SHP77 treated with DMSO at 0.1 percent for 48 hours (cell line): ENCODE data around the gene SPATA31D3.
"Not testable (repeated sequence)": the region's sequence is repeated elsewhere in the genome, so short reads cannot be mapped to it uniquely, and the experiment has no call there.

Experiments used
- DNase-seq: peaks from one replicate; lab custom pipeline; 2025; lab: John Stamatoyannopoulos, UW

The SPATA31D3 gene

DNA sequence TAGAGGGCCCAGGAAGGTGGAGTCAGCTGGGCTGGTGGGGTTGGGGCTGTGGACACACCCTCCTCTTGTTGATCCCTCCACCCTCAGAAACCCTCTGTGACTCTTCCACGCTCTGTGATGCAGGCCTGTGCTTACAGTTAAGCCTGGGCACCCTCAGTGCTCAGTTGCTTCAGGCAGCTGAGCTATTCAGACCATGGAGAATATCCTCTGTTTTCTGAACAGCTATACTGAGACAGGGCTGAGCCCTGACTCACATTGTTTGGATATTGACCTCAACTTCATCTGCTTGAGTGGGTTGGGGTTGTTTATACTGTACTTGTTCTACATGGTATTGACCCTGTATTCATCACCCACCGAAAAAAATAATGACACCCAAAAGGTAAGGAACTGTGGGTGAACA, at the start of gene SPATA31D3:
Gene SPATA31D3, plus strand, starts transcription at position 108 of the 400 bp plus-strand sequence. Its CDS starts 86 bp downstream, at position 194.
- not testable (repeated sequence) for DNase-seq

DNA sequence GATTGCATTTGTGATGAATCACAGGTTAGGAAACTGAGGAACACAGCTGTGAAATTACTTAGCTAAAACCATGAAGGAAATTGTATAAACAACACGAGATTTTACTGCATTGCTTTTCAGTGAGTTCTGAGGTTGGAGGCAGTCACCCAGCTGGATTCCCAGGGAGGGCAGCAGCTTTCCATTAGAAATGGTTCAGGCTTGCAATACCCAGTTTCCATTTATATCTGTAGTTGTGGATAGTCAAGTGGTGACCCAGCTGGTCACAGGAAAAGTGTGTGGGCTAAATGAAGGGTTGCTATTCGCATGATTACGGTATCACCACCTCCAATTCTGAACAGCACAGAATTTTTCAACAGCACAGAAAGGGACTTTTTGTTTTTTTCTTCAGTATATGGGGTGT, 49.4 kb upstream of the SPATA31D3 start:
- DNase-seq = no peak

- no peak for DNase-seq
These were observed 48.4 kb upstream of the SPATA31D3 start for GRCh38 chr9:81894891-81895290.

- DNase-seq = no peak
These were observed 47.2 kb upstream of the SPATA31D3 start for GRCh38 chr9:81896070-81896469.

- DNase-seq = no peak
These were observed 44.4 kb upstream of the SPATA31D3 start for GRCh38 chr9:81898851-81899250.

GRCh38 chr9:81902196-81902595, 41.1 kb upstream of the SPATA31D3 start:
- no peak for DNase-seq

- no peak for DNase-seq
These were observed 40.7 kb upstream of the SPATA31D3 start for GRCh38 chr9:81902626-81903025.

DNA sequence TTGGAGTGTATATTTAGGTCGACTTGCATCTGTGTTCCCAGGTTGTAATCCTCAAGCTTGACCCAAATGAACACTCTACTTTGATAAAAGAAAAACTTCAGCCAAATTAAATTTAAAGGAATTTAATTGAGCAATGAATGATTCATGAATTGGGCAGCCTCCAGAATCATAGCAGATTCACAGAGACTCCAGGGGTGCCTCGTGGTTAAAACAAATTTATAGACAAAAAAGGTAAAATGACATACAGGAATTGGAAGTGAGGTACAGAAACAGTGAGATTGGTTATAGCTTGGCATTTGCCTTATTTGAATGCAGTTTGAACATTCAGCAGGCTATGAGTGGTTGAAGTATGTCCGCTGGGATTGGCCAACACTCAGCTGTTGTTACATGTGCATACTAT, 36.6 kb upstream of the SPATA31D3 start:
- no peak for DNase-seq

DNA sequence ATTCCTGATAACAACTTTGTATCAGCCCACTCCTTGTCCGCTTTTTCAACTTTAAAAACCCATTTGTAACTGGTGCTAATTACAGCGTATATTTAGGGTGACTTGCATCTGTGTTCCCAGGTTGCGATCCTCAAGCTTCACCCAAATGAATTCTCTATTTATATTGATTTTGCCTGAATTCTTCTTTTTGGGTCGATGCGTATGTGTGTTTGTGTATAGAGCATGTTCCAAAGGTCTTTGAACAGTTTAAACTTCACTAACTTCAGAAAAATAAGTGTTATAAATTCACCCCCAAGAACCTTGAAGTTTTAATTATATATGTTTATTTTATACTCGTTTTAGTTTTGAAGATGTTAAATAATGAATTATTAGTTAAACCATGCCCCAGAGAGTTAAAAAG, 31.2 kb upstream of the SPATA31D3 start:
- no peak for DNase-seq

DNA sequence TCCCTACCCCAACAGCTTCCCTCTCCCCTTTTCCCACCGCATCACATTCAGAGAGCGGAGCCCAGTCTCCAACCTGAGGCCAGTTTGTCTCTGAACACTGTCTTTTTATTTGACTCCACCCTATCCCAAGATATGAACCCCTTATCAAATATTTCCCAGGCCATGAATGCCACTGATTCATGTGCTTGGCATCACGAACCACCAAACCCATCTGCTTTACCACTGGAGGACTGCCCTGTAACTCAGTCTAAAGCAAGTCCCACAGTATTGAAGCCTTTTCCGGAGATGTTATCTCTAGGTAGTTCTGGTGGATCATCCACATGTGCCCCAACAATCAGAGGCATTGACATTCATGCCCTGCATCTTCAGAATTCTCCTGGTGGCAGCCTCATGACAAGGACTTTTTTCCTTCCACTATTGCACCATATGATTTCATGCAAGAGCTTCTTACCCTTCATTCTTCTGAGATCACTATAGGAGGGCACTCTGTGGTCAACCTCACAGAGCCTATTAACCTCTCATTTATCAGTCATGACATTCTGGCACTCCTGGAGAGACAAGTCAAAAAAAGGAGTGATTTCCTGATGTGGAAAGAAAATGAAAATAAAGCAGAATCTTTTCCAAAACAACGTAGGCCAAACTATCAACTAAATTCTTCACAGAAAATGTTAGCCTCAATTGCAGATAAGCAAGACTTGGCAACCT, 27.3 kb upstream of the SPATA31D3 start:
- DNase-seq = no peak

- DNase-seq = not testable (repeated sequence)
These were observed 24.8 kb upstream of the SPATA31D3 start for GRCh38 chr9:81918507-81918906.

DNA sequence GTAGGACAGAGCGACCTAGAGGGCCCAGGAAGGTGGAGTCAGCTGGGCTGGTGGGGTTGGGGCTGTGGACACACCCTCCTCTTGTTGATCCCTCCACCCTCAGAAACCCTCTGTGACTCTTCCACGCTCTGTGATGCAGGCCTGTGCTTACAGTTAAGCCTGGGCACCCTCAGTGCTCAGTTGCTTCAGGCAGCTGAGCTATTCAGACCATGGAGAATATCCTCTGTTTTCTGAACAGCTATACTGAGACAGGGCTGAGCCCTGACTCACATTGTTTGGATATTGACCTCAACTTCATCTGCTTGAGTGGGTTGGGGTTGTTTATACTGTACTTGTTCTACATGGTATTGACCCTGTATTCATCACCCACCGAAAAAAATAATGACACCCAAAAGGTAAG, 15.0 kb upstream of the SPATA31D3 start, which contains the start of gene SPATA31D4:
Gene SPATA31D4, plus strand, starts transcription at position 124 of the 400 bp plus-strand sequence. Its CDS starts 86 bp downstream, at position 210.
- not testable (repeated sequence) for DNase-seq

DNA sequence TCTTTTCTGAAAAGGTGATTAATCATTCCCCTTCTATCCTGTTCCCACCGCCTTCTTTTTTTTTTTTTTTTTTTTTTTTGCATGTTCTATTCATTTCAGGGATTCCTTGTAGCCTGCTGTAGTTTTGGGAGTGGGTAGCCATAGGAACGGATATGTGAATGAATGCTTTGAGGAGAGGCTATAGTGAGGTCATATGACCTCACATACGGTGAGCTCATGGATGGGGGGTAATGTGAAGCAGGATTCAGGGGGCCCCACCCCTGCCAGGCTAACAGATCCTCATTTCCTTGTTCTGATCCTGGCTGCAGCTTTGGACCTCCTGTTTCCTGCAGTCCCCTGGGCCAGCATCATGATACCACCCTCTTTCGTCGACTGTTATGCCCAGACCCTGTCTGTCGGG, 13.2 kb upstream of the SPATA31D3 start:
- DNase-seq = not testable (repeated sequence)

GRCh38 chr9:81933547-81933946, 9.8 kb upstream of the SPATA31D3 start:
- DNase-seq = not testable (repeated sequence)

GRCh38 chr9:81948650-81949049, 5.3 kb downstream of the SPATA31D3 start:
- DNase-seq = not testable (repeated sequence)

GRCh38 chr9:81953096-81953495, 9.8 kb downstream of the SPATA31D3 start:
- no peak for DNase-seq

- no peak for DNase-seq
These were observed 12.3 kb downstream of the SPATA31D3 start for GRCh38 chr9:81955625-81956024.

DNA sequence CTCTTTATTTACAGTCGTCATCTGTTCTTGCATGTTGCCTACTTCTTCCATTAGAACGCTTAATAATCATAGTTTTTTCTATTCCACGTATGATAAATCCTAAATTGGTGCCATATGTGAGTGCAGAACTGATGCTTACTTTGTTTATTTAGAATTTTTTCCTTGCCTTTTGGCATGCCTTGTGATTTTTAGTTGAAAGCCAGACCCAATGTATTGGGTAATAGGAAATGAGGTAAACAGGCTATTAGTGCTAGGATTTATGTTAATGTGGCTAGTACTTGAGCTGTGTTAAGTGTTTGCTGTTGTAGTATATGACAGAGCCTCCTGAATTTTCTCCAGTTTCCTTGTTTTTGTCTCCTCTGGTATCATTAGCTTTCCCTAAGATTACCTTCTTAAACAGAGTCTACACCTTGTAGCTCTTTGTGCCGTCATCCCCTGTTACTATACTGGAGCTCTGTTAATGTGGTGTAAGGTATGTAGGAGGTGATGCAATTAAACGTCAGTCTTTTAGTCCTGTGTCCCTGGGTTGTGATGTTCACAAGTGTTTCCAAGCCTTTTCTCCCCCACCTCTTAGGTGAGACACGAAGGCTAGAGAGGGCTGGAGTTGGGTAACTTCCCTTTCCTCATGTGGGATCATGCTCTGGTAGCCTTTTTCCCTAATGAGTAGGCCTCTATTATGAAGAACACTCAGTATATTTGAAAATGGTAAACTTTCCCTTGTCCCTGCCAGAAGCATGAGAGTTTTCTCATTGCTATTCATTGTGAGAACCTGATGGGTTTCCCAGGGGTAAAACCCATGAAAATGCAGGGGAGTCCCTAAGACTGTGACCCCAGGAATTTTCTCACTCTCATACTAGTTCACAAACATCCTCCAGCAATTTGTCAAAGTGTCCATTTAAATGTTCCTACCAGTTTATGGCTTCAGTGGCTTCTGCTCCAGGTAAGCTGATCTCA, 21.2 kb downstream of the SPATA31D3 start:
- no peak for DNase-seq

DNA sequence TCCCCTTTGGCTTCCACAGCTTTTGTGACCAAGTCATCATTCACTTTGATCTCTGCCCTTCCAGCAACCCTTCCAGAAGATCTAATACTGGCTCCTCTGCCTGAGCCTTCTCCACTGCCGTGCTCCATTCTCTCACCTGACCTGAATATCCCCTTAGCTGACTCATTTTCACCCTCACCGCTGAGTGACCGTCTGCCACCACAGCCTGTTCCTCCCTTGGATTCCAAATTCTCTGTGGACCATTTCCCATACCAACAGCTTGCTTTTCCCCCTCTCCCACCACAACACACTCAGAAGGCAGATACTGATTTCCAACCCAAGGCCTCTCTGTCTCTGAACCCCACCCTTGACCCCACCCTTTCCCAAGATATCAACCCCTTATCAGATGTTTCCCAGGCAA, 24.7 kb downstream of the SPATA31D3 start:
- no peak for DNase-seq

GRCh38 chr9:81969971-81970370, 26.7 kb downstream of the SPATA31D3 start:
- no peak for DNase-seq

- no peak for DNase-seq
These were observed 28.4 kb downstream of the SPATA31D3 start for GRCh38 chr9:81971727-81972126.

GRCh38 chr9:81974764-81975163, 31.5 kb downstream of the SPATA31D3 start:
- DNase-seq = no peak

- DNase-seq = no peak
These were observed 33.1 kb downstream of the SPATA31D3 start for GRCh38 chr9:81976351-81976750.
